Epithelial cell of proximal tubule (primary cell): ENCODE results near the gene ARAP3. TPM values are rescaled to one million over a fixed set of nuclear protein-coding genes. Genes with fewer than 3 reads are reported as not detected.

Experiments used
- DNase-seq: peaks from one replicate; pipeline ENCODE4 v3.0.0-alpha.2; 2011; ENCODE audit warnings: low read depth
- H3K4me3 ChIP-seq: 2 replicates; pipeline ENCODE4 v1.5.1; 2011; ENCODE audit warnings: low read depth, mild to moderate bottlenecking, low read length
- total RNA-seq: library from RNA; depleted of rRNA; stranded (reverse); fragments of >200 nt; gene quantifications from 2 replicates; pipeline ENCODE4 v1.2.3, GENCODE V29; 2015
- TF ChIP-seq, protein P1 (sequence below): conservative IDR thresholded peaks from 2 replicates; pipeline ENCODE4 v1.5.1; 2012; ENCODE audit warnings: low read depth, mild to moderate bottlenecking, low read length

ARAP3 gene
- total RNA-seq, 1 donor from 2014 or later: 11.3 TPM

DNA sequence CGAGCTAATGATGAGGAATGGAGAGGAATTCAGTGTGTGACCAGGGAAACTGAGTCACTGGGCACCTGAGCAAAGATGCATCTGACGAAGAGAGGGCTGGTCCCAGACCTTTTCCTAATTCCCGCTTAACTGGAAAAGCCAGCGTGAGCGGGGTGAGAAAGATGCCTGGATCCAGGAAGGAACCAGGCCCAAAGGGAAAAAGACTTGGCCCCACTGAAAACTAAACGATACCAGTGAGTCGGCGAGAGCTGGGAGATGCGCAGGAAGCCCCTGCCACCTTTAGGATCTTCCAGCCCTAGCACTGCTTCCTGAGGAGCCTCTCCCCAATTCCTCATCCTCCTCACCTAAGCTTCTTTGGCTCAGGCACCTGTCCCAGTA, 30.3 kb downstream of the ARAP3 start:
- TF ChIP-seq, protein P1, sequence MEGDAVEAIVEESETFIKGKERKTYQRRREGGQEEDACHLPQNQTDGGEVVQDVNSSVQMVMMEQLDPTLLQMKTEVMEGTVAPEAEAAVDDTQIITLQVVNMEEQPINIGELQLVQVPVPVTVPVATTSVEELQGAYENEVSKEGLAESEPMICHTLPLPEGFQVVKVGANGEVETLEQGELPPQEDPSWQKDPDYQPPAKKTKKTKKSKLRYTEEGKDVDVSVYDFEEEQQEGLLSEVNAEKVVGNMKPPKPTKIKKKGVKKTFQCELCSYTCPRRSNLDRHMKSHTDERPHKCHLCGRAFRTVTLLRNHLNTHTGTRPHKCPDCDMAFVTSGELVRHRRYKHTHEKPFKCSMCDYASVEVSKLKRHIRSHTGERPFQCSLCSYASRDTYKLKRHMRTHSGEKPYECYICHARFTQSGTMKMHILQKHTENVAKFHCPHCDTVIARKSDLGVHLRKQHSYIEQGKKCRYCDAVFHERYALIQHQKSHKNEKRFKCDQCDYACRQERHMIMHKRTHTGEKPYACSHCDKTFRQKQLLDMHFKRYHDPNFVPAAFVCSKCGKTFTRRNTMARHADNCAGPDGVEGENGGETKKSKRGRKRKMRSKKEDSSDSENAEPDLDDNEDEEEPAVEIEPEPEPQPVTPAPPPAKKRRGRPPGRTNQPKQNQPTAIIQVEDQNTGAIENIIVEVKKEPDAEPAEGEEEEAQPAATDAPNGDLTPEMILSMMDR: no peak
- peak overlapping the region; percentile 89 for H3K4me3 ChIP-seq
- no peak for DNase-seq

DNA sequence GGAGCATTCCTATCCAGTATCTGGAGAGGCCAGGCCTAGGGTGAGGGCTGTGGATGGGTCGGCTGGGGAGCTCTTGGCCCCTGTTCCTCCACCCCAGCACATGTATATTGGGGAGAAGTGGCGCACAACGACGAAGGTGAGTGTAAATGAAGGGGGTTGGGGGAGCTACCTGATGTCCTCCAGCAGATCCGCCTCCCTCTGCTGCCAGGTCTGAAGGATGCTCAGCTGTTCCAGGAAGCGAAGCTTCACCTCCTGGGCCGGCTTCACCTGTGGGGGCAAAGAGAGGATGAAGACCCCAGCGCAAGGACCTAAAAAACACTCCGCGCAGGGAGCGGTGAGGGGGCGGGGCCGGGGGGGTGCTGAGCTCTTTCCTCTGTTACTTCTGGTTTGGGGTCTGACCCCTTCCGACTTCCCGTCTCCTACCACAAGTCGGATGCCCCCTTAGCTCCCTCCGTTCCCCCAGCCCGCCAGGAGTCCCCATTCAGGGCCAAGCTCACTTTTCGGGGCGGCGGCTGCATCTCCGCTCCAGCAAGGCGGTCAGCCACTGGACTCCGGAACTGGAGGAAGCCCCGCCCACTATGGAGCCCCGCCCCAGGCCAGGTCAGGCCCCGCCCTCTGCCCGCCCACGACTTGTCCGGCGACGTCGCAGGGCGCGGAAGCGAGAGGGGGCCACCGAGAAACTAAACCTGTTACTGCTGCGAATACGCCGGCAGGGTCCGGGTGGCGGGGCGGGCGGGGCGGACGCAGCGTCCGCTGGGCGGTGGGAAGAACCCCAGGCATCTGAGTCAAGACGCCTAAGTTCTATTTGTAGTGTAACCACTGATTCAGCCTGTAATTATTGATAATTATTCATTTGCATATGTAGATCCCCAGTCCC, 30.9 kb downstream of the ARAP3 start, which contains the start of gene FCHSD1:
Gene FCHSD1, minus strand, starts transcription at position 568 of the 877 bp plus-strand sequence. Its CDS starts 50 bp downstream, at position 518.
- TF ChIP-seq, protein P1: no peak
- no peak for DNase-seq
- H3K4me3 ChIP-seq: peak within 1 kb of the TSS; percentile 89

- TF ChIP-seq, protein P1: no peak
- no peak overlapping the region for H3K4me3 ChIP-seq
- no peak for DNase-seq
Measured at GRCh38 chr5:141649972-141650371, 32.1 kb downstream of the ARAP3 start.

GRCh38 chr5:141649056-141649688, 32.9 kb downstream of the ARAP3 start:
- no peak overlapping the region for H3K4me3 ChIP-seq
- DNase-seq: no peak
- TF ChIP-seq, protein P1: no peak

DNA sequence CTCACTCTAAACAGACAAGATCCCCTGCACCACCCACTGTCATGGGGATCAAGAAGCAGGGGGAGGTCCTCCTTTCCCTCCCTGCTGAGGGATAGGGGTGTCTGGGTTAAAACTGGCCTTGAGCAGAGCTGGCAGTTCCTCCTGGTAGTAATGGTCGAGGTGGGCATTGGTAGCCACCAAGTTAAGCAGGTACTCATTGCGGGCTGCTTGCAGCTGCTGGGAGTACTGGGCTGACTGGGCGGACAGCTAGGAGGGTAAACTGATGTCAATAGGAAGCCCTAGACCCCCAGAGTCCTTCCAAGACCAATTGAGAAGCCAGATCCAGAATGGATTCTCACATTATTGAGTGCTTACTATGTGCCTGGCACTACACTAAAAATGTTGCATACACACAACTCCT, 34.2 kb downstream of the ARAP3 start:
- no peak overlapping the region for H3K4me3 ChIP-seq
- TF ChIP-seq, protein P1: no peak
- no peak for DNase-seq

DNA sequence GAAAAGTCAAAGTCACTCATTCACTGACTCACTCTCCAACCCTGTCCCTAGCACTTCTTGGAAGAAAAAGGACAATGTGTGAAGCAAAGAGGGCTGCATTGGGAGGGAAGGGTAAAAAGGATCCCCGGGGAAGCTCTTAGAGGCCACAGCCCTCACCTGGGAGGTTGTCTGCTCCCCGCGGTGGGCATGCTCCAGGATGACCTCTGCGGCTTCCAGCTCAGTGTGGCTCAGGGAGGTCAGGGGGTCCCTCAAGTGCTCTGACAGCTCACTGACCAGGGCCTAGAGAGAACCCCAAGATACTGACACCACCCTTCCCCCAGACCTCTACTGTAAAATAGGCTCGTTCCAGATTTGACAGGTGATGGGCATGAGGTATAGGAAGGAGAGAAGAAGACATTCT, 34.8 kb downstream of the ARAP3 start:
- TF ChIP-seq, protein P1: no peak
- H3K4me3 ChIP-seq: no peak overlapping the region
- DNase-seq: no peak
